ENCODE data around the gene CCDC180. TPM values are rescaled to one million over a fixed set of nuclear protein-coding genes. Genes with fewer than 3 reads are reported as not detected.

Gene CCDC180
- total and polyA plus RNA-seq, 9 of the 15 experiments (the other 6 are each of a cell fraction or from before 2014, with no cell fraction given) = 0.56 to 4.2 (median 2.5) TPM

- no peak for TF ChIP-seq ZNF584 (CRISPR knock-in tag; IDR thresholded peaks at IDR 0.05; ENCODE audit: low read depth)
- TF ChIP-seq PHTF2 (CRISPR knock-in tag; IDR thresholded peaks at IDR 0.05) = no peak
- TF ChIP-seq ZSCAN32 (CRISPR knock-in tag; IDR thresholded peaks at IDR 0.05) = no peak
- no peak for TF ChIP-seq NEUROD1 (IDR thresholded peaks at IDR 0.05; ENCODE audit: borderline replicate concordance, low read depth, low read length, partially characterized antibody)
- no peak for TF ChIP-seq POLR2H (tag; IDR thresholded peaks at IDR 0.05; ENCODE audit: low read depth)
- TF ChIP-seq SETDB1 (IDR thresholded peaks at IDR 0.05; ENCODE audit: low read length) = no peak
- no peak for TF ChIP-seq TEAD4 (IDR thresholded peaks at IDR 0.05; ENCODE audit: low read length)
- TF ChIP-seq TEAD4 (CRISPR knock-in tag; IDR thresholded peaks at IDR 0.05; ENCODE audit: borderline replicate concordance) = no peak
- no peak for TF ChIP-seq RBBP5 (IDR thresholded peaks at IDR 0.05; ENCODE audit: borderline replicate concordance, insufficient read depth, low read length, poor library complexity, severe bottlenecking)
- TF ChIP-seq PREB (CRISPR knock-in tag; IDR thresholded peaks at IDR 0.05) = no peak
- TF ChIP-seq ZNF24 (IDR thresholded peaks at IDR 0.05) = no peak
- peak; percentile 63; the same call in 1 of the 2 replicates for TF ChIP-seq TFAP4 (CRISPR knock-in tag; IDR thresholded peaks at IDR 0.05; ENCODE audit: borderline replicate concordance)
- TF ChIP-seq RBM22 (IDR thresholded peaks at IDR 0.05; ENCODE audit: low read depth, low read length, poor library complexity, severe bottlenecking) = no peak
- TF ChIP-seq ZNF140 (CRISPR knock-in tag; IDR thresholded peaks at IDR 0.05) = no peak
- no peak for TF ChIP-seq KAT7 (CRISPR knock-in tag; IDR thresholded peaks at IDR 0.05; ENCODE audit: borderline replicate concordance)
- TF ChIP-seq SIX5 (IDR thresholded peaks at IDR 0.05; ENCODE audit: borderline replicate concordance in 1 of 2, insufficient read depth in 1 of 2, low read depth in 1 of 2, low read length in 2 of 2) = no peak
- TF ChIP-seq ARNT (IDR thresholded peaks at IDR 0.05) = no peak
- no peak for TF ChIP-seq E2F8 (IDR thresholded peaks at IDR 0.05; ENCODE audit: low read depth, partially characterized antibody)
- TF ChIP-seq ZNF384 (IDR thresholded peaks at IDR 0.05; ENCODE audit: low read depth, low read length) = no peak
- TF ChIP-seq NFIX (CRISPR knock-in tag; IDR thresholded peaks at IDR 0.05; ENCODE audit: low read depth) = no peak
- no peak for TF ChIP-seq TARDBP (IDR thresholded peaks at IDR 0.05)
- TF ChIP-seq POLR3G (IDR thresholded peaks at IDR 0.05; ENCODE audit: extremely low read depth, insufficient read length, insufficient replicate concordance) = no peak
- TF ChIP-seq NR2C2 (CRISPR knock-in tag; IDR thresholded peaks at IDR 0.05) = no peak
- TF ChIP-seq NR2C2 (tag; IDR thresholded peaks at IDR 0.05) = peak; percentile 18; the same call in 1 of the 2 replicates
- TF ChIP-seq ATF4 (CRISPR knock-in tag; IDR thresholded peaks at IDR 0.05) = no peak
These were observed 14.2 kb upstream of the CCDC180 start (continued) for GRCh38 chr9:97293207-97293721.

All from K562 (cell line).